NCI-H128 (cell line): ENCODE measurements around the gene PARP16.

Experiments
- DNase-seq: peaks from one replicate; lab custom pipeline; 2025; ENCODE audit not compliant: unreplicated experiment; lab: John Stamatoyannopoulos, UW

PARP16 gene

DNA sequence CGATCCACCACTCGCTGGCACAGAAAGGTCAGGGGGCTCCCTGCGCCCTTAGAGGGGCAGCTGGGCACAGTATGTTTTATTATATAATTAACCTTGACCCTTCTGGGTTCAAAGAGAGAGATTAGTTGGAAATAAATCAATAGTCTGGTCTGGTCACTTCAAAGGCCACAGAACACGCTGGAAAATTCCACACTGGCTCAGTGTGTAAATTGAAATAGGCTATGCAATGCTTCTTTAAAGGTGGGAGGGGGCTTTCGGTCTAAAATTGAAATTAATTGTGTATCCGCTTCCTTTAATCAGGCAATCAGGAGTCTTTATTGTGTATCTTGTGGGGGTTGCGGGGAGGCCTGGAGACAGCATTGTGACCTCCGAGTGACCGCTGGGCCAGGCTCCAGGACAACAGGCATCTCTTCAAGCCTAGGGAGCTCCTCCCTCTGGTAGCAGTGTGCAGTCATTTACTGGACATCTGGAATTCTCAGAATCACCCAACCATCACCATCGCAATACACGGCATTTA lies 25.8 kb upstream of the PARP16 start:
- DNase-seq: no peak

DNA sequence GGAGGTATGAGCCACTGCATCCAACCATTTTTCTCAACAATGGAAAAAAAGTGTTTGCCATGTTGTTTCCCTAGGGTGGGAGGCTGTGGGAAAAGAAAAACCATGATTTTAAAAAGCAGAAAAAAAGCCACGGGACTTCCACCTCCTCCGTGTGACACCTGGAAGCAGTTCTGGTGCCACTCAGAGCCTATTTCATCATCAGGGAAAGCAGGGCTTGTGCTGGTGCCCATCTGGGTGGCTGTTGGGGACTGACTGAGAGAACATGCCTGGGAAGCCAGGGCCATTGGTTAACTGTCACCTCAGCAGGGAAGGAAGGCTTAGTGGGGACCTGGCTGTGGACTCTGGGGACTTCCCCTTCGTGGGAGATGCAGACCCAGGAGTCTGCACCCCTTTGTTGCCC lies 25.1 kb upstream of the PARP16 start:
- DNase-seq: no peak

DNA sequence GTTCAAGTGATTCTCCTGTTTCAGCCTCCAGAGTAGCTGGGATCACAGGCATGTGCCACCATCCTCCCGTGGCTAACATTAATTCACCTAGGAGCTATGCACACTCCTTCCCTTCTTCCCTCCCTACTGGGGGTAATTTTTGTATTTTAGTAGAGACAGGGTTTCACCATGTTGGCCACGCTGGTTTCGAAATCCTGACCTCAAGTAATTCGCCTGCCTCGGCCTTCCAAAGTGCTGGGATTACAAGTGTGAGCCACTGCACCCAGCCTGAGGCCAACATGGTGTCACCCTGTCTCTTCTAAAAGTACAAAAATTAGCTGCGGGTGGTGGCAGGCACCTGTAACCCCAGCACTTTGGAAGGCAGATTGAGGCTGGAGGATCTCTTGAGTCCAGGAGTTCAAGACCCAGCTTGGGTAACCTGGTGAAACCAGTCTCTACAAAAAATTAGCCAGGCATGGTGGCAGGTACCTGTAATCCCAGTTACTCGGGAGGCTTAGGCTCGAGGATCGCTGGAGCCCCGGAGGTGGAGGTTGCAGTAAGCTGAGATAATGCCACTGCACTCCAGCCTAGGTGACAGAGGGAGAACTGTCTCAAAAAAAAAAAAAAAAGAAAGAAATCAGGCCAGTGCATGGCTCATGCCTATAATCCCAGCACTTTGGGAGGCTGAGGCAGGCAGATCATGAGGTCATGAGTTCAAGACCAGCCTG lies 23.9 kb upstream of the PARP16 start:
- DNase-seq: no peak

DNA sequence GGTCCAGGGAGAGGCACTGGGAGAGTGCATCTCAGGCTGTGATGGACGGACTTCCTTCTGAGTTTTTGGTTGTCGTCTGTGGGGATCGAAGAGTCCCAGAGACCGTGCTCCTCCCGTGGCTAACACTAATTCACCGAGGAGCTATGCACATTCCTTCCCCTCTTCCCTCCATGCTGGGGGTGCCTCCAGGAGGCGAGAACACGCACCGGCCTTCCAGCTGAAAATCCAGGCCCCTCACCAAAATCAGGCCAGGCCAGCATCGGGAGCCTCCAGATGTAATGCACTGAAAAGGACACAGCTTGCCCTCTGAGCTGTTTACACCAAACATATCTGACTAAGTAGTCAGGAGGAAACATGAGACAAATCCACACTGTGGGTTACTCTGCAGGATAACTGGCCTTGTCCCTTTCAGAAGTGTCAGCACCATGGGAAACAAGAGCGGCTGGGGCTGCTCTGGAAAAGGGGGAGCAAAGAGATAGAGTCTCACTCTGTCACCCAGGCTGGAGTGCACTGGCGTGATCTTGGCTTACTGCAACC lies 23.3 kb upstream of the PARP16 start:
- DNase-seq: no peak

DNA sequence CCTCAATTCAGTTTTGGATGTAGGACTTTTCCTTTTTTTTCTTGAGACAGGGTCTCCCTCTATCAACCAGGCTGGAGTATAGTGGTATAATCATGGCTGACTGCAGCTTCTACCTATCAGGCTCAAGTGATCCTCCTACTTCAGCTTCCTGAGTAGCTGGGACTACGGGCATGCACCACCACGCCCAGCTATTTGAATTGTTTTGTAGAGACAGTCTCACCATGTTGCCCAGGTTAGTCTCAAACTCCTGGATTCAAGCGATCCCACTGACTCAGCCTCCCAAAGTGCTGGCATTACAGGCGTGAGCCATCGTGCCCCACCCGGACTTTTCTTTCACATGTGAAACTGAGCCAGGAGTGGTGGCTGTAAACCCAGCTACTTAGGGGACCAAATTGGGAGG lies 21.3 kb upstream of the PARP16 start:
- no peak for DNase-seq

DNA sequence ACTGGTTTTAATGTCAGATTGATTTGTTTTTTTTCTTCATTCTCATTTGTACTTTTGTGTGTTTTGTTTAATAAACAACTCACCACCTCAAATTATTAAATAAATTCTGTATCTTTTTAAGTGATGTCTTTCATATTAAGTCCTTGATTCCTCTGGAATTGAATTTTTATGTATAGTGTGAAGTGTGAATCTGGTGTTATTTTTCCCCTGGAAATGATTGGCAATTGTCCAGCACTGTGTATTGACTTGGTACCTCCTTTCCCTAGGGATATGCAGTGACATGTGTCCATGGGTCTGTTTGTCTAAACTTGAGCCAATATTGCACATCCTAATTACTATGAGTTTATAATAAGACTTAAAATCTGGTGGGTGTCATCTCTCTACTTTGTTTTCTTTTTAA lies 19.9 kb upstream of the PARP16 start:
- DNase-seq: no peak

DNA sequence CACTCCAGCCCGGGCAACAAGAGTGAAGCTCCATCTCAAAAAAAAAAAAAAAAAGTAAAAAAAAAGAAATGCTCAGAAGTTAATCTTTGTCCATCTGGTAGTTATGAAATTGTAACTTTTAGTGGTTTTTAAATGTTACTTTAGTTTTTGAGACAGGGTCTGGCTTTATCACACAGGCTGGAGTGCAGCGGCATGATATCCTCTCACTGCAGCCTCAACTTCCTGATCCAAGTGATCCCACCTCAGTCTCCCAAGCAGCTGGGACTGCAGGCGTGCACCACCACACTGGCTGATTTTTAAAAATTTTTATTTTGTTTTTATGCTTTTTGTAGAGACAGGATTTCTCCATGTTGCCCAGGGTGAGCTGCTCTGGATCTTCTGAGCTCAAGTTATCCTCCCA lies 19.1 kb upstream of the PARP16 start:
- no peak for DNase-seq

DNA sequence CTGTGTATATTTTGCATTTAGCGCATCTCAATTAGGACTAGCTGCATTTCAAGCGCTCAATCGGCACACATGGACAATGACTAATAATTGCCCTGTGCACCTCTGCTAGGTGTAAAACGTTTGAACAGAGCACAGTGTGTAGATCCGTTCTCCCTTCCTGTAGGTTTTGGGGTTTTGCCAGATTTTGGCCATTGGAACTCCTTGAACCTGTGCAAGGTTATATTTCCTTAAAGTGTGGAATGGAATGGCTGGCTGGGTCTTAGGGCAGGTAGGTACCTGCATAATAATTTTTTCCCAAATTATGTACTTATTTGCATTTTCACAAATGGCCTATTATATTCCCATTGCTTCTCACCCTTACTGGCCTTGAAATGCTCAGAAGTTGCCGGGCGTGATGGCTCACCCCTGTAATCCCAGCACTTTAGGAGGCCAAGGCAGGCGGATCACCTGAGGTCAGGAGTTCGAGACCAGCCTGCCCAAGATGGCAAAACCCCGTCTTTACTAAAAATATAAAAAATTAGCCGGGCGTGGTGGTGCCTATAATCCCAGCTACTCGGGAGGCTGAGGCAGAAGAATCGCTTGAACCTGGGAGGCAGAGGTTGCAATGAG lies 18.6 kb upstream of the PARP16 start:
- DNase-seq: no peak

DNA sequence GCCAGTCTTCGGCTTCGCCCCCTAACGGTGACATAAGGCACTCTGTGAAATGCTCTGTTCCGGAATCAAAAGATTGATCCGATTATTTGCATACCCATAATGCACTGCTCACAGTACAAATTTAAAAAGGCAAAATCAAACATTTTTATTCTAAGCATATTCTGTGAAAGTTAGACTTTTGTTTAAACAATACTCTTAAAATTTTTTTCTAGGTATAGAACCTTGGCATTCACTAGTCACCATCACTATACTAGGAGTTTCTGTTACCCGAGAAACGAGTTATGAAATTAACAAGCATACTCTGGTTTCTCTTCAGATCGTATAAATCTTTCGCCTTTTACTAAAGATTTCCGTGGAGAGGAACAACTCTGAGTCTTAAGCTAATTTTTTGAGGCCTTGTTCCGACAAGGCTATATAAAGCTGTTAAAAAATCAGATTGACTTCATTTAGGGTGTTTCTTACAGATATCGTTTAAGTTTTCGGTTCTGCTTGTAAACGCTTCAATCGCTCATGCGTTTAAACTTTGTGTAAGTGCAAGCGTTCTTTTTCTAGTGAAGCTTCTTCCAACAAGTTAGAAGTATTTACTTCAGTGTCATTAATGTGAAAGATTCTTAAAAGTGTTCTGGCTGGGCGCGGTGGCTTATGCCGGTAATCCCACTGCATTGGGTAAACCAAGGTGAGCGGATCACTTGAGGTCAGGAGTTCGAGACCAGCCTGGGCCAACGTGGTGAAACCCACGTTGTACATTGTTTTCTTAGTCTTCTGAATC lies 17.9 kb upstream of the PARP16 start, which contains the start of gene RNU5B-1:
Gene RNU5B-1 (plus strand): TSS at position 297 of the 769 bp plus-strand sequence.
- DNase-seq: peak; percentile 57

DNA sequence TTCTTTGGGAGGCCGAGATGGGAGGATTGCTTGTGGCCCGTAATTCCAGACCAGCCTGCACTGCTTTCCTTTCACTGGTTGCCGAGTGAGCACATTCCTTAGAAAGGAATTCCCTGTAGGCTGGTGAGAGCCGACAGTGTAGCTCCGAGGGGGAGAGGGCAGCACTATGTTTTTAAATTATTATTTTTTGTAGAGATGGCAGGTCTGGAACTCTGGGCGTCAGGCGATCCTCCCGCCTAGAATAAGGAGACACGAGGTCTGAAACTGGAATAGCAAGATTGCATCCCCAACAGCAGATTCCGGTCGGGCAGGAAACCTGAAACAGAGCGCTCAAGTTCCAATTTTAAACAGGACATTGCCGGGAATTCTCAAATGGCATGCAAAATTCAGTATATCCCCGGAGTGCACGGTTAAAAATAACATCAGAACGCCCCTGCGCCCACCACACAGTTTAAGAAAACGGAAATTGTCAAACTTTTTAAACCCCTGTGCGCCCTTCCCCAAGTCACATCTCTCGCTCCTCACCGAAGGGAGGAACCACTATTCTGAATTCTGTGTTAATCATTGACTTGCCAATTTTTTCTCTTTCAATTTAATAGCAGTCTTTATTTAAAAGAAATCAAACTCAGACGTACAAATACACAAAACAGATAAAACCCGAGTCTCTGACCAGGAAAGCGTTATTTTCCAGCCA lies 17.2 kb upstream of the PARP16 start:
- DNase-seq: no peak

DNA sequence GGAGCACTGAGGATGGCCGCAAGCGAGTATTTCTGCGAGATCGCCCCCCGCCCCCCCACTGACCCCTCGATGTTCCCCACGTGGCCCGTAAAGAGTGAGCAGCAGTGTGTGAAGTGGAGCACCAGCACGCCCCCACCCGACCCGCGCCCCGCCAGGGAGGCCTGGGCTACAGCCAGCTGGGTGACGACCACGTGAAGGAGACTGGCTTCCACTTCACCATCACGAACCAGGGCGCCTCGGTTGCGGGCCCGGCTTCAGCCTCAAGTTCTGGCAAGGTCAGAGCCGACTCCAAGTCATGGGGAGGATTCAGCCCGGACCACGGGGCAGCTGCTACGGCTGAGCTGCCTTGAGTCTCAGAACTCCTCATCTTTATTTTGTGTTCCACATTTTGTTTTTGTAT lies 15.4 kb upstream of the PARP16 start:
- no peak for DNase-seq

DNA sequence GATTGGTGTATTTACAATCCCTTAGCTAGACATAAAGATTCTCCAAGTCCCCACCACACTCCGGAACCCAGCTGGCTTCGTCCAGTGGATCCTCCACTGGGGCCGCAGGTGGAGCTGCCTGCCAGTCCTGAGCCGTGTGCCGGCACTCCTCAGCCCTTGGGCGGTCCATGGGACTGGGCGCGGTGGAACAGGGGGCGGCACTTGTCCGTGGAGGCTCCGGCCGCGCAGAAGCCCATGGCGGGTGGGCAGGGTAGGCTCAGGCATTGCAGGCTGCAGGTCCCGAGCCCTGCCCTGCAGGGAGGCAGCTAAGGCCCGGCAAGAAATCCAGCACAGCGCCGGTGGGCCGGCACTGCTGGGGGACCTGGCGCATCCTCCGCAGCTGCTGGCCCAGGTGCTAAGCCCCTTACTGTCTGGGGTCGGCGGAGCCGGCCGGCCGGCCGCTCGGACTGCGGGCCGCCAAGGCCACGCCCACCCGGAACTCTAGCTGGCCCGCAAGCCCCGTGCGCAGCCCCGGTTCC lies 14.3 kb upstream of the PARP16 start:
- no peak for DNase-seq

DNA sequence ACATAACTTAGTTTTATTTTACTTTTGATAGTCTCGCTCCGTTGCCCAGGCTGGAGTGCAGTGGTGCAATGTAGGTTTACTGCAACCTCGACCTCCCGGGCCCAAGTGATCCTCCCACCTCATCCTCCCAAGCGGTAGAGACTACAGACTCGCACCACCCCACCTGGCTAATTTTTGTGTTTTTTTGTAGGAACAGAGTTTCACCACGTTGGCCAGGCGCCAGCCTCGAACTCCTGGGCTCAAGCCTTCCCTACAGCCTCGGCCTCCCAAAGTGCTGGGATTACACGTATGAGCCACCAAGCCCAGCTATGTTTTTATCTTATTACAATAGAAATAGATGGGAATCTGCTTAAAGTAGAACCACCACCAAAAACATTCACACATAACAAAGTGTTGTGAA lies 12.0 kb upstream of the PARP16 start:
- no peak for DNase-seq

DNA sequence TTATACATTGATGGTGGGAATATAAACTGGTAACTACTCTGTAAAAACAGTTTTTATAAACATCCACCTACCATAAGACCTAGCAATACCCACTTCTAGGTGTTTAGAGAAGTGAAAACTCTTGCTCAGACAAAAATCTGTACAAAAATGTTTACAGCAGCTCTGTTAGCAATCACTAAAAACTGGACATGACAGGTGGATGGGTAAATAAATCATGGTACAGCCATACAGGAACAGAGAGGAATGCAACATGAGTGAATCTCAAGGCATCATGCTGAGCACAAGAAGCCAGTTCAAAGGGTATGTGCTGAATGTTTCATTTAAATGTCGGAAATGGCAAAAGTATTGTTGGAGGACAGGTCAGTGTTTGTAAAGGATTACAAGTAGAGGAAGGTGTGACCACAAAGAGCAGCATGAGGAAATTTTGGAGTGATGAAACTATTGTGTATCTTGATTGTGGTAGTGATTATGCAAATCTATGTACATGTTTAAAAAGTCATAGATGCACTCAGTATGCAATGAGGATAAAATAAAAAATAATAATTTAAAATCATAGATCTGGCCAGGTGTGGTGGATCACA lies 6.3 kb upstream of the PARP16 start:
- no peak for DNase-seq

DNA sequence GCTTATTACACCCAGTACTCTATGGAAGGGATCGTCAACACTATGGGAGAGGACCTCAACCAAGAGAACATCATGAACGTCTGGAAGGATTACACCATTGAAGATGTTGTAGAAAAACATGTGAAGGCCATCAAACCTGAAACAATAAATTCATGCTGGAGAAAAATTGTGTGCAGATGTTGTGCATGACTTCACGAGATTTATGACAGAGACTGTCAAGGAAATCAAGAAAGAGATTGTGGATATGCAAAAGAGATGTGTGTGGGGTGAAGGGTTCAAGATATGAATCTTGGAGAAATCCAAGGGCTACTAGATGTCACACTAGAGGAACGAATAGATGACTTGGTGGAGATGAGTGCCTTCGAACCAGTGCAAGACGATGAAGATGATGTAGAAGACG lies 3.5 kb upstream of the PARP16 start:
- DNase-seq: no peak

DNA sequence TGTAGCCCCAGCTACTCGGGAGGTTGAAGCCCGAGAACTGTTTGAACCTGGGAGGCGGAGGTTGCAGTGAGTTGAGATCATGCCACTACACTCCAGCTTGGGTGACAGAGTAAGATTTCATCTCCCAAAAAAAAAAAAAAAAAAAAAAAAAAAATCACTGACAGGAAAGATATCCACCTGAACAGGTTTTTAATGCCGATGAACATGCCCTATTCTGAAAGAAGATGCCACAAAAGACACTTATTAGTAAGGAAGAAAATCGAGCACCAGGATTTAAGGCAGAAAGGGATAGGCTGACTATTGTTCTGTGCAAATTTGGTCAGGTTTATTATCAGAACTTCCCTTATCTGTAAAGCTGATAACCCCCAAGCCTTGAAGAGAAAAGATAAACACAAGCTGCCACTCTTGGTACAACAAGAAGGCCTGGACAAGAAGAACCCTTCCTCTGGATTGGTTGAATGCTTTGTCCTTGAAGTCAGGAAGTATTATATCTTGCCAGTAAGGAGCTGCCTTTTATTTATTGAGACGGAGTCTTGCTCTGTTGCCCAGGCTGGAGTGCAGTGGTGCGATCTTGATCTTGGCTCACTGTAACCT lies 2.7 kb upstream of the PARP16 start:
- DNase-seq: no peak

DNA sequence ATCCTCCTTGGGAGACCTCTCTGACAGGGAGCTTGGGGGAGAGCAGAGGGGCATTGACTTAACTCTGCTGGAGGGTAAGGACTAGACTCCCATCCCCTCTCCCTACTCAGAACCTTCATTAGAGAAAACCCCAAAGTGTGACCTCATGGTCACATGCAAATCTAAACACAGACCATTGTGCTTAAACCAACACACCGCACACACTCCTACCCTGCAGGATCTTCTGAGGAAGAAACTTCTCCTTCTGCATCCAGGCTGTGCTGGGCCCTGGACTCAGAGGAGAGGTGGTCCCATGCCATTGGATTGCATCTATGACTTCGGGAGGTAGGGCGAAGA lies 805 bp upstream of the PARP16 start:
- DNase-seq: no peak

DNA sequence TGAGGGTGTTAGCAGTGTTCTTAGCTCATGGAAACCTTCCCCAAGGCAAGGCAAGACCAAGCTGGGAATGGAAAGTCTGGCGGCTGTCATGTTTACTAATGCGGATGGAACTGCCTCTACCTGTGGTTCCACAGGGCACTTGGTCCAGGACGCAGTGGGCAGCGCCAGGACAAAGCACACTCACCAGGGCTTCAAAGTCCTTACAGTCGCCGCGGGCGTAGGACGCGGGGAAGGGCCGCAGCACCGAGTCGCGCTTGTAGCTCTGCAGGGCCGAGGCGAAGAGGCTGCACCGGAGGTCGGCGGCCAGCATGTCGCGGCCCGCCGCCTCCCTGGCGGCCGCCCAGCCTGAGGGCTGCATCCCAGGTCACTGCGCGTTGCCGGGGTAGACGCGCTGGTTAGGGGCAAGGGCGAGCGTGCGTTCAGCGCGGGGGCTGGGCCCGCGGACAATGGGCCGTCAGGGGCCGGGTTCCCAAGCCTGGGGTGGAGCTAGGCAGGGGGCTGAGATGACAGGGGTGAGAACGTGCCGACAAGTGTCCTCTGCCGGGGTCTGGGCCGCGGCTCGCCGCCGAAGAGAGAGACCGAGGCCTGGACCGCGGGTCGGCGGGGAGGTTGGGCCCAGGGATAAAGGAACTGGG lies 497 bp downstream of the PARP16 start:
- no peak for DNase-seq

DNA sequence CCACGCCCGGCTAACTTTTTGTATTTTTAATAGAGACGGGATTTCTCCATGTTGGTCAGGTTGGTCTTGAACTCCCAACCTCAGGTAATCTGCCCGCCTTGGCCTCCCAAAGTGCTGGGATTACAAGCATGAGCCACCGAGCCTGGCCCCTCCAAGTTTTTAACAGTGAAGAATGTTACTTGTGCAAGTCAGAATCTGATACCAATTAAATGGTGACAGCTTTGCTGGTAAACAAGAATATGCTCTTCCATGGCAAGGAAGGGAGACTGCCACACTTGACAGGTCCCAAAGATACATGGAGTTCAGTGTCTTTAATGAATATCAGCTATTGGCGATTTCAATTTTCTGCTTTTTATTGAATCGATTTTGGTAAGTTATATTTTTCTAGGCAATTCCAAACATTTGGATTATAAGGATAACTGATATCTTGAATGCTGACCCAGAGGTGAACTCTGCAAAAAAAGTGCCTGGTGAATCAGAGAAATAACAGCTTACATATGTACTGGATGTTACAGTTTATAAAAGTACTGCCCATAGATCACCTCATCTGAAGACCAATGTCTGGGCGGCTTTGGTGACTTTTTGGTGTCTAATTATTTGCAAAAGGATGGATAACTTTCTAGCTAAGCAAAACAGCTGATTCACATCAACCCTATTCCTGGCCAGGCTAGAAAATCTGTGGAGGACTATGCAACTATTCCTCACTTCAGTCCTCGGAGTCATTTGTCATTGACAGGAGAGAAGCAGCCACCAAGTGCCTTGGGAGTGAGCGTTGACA lies 1.2 kb downstream of the PARP16 start:
- no peak for DNase-seq
